CD4-positive, alpha-beta T cell treated with Interleukin-6 for 4 hours (primary cell): ENCODE results near the gene PPBP.

Experiments used
- DNase-seq: peaks from one replicate; pipeline ENCODE4 v3.0.0-alpha.2; 2020; ENCODE audit warnings: mixed read lengths

Gene PPBP

GRCh38 chr4:73947239-73947985 lies 40.6 kb downstream of the PPBP start:
- no peak for DNase-seq

GRCh38 chr4:73945674-73946449 lies 42.1 kb downstream of the PPBP start:
- DNase-seq = no peak

DNA sequence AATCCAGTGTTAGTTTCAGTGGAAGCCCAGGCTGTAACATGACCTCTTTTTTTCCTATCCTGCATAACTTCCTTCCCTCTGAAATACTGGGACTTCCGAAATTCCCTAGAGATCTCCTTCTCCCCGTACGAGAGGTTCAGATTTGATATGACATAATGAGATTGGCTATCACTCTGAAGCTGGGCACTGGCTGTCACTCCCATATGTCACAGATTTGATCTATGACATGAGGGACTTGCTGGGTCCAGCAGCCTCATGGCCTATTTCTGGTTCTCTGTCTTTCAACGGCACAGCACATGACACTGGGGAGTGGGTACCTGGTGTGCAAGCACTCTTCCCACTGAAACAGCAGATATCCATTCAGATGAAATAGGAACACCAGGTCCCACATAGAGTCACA lies 42.9 kb downstream of the PPBP start:
- no peak for DNase-seq

DNA sequence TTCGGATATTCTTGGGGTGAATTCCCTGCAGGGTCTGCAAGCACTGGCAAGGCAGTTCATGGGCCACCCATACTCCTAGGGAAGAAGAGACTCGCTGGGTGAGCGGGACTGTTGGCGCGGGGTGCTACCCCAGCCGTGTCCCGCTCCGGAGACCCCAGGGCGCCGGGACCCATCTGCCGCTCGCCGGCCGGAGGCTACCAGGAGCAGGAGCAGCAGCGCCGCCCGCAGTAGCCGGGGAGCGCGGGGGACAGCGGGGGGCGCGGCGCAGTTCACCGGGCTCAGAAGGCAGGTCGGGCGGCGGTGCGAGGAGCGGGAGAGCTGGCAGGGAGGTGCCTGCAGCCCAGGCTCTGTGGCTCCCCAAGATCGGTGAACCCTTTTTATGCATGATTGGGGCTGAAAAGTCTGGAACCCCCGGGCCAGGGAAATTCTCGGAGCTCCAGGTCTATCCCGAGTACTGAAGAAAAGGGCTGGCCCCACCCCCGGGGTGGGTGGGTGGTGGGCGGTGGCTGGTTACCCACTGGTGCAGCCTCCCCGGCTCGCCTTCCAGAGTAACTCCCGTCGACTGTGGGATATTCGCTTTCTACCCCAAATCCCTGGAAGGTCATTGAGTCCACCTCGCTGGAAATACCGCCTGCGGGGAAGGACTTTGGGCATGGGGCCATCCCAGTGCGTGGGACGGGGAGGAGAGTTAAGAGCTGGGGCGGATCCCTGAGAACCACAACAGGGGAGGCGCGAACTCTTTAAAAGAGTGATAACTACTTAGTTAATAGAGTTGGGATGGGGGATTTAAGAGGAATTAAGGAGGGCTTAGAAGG lies 43.7 kb downstream of the PPBP start:
- no peak for DNase-seq

DNA sequence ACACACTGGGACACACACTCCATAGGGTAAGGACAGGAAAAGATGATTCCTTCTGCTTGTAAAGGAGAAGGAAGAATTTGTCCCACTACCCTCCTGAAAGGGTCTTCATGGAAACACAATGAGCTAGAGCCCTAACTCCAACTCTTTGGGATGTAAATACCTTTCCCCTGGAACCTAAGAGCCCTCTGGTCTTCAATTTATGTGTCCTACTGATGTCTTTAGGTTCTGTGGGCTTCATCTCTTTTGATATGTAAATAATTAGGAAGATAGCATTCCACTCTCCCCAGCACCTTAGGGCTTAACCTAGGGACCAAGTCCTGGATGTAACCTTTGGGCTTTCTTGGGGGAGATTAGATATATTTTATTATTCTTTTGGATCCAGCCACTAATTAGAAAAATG lies 44.4 kb downstream of the PPBP start:
- DNase-seq = no peak

DNA sequence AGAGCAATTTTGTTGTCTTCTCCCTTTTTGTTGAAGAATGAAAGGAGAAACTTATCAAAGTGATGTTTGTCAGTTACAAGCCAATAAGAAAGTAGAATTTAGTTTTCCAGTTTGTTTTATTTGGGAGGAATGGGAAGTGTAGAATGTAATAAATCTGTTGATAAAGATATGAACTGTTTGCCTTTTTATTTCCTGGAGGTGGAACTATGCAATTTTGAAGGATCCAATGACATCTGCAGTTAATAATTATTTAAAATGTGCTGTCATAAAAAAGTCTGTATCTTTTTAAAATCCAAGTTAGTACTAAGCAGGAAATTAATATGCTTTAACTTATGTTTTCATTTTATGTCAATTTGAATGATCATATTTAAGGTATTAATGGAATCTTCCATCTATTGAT lies 51.0 kb downstream of the PPBP start:
- DNase-seq = no peak
